Measurements from ENCODE around the gene IDH3G. TPM values are rescaled to one million over a fixed set of nuclear protein-coding genes. Genes with fewer than 3 reads are reported as not detected.

Gene IDH3G
- total RNA-seq, 1 donor from 2014 or later: 118 TPM

DNA sequence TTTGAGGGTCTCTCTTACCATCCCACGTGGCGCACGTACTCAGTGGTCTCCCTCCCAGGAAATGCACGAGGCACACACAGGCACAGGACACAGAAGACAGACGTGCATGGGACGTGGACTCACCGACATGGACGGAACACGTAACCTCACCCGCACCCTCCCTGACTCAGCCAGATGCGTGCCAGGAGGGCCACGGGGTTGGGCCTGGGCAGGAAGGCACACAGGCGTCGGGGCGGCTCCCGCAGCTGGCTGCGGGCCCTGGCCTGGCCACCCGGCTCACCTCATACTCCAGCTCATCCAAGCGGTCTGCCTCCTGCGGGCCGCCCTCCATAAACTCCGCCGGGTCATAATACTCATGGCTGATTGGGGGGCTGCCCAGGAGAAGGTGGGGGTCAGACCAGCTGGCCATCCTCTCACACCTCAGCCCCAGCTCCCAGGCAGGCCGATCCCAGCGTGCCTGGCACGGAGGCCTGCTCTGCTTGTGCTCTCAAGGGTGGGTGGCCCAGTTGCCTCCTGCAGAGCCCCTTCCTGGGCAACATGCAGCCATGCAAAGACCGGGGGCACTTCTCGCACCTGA is 12.9 kb upstream of the IDH3G start:
- no peaks in the 10 kb centered on the region for H3K27me3 ChIP-seq
- H3K4me1 ChIP-seq: no peaks in the 10 kb centered on the region
- intact Hi-C loops (cut with DNase I): no loop called here
- H3K9me3 ChIP-seq: no peaks in the 10 kb centered on the region
- H3K36me3 ChIP-seq: no peaks in the 10 kb centered on the region
- H3K4me3 ChIP-seq: no peak overlapping the region
- TF ChIP-seq POLR2A (IDR thresholded peaks at IDR 0.05): no peak
- TF ChIP-seq POLR2AphosphoS5 (IDR thresholded peaks at IDR 0.05; ENCODE audit: insufficient read depth in 1 of 2, low read depth in 1 of 2): no peak
- TF ChIP-seq, protein P1, sequence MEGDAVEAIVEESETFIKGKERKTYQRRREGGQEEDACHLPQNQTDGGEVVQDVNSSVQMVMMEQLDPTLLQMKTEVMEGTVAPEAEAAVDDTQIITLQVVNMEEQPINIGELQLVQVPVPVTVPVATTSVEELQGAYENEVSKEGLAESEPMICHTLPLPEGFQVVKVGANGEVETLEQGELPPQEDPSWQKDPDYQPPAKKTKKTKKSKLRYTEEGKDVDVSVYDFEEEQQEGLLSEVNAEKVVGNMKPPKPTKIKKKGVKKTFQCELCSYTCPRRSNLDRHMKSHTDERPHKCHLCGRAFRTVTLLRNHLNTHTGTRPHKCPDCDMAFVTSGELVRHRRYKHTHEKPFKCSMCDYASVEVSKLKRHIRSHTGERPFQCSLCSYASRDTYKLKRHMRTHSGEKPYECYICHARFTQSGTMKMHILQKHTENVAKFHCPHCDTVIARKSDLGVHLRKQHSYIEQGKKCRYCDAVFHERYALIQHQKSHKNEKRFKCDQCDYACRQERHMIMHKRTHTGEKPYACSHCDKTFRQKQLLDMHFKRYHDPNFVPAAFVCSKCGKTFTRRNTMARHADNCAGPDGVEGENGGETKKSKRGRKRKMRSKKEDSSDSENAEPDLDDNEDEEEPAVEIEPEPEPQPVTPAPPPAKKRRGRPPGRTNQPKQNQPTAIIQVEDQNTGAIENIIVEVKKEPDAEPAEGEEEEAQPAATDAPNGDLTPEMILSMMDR (IDR thresholded peaks at IDR 0.05): no peak
- no peak for DNase-seq (ENCODE audit: extremely low spot score in 2 of 2)
- H3K27ac ChIP-seq: no peak overlapping the region

DNA sequence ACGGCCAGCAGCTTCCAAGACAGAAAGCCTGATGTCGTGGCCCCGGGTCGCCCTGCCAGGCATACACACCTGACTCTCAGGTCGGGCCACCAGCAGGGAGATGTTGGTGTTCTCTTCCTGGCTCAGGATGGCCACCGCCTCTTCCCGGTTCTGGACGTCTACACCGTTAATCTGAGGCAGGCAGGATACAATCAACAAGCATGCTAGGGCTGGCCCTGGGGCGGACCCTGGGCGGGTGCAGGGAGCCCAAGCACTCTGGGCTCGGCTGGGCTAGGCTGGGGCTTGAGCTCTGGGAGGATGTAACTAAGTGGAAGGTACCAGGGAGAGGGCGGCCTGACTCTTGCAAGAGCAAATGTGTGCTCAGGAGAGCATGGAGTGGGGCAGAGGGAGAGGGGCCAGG is 11.3 kb upstream of the IDH3G start:
- intact Hi-C loops (cut with DNase I): no loop called here
- H3K27ac ChIP-seq: no peak overlapping the region

DNA sequence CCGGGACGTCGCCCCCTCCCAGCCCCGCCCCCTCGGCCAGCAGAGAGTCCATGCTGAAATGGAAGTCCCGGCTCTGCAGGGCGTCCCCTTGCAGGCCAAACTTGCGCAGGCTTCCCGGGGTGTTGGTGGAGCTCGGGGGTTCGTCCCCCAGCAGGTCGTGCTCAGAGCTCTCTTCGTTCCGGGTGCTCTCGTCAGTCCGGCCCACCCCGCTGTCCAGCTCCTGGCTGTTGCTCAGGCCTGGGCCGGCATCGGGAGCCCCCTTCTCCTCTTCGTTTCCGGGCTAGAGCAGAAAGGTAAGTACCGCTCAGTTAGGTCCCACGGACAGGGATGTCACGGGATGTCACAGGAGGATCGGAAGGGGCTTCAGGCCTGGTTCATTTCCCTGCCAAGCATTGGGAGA is 10.4 kb upstream of the IDH3G start:
- intact Hi-C loops (cut with DNase I): no loop called here
- Histone ChIP-seq H3K27me3 (no peaks in the 10 kb centered on the region), H3K27ac (no peak overlapping the region), H3K9me3 (no peaks in the 10 kb centered on the region), H3K4me3 (no peak overlapping the region), H3K36me3 (no peaks in the 10 kb centered on the region), H3K4me1 (no peaks in the 10 kb centered on the region)
- no peak for DNase-seq (ENCODE audit: extremely low spot score in 2 of 2)
- TF ChIP-seq, protein P1 (IDR thresholded peaks at IDR 0.05): no peak
- TF ChIP-seq POLR2AphosphoS5 (IDR thresholded peaks at IDR 0.05; ENCODE audit: insufficient read depth in 1 of 2, low read depth in 1 of 2): no peak
- no peak for TF ChIP-seq POLR2A (IDR thresholded peaks at IDR 0.05)

More for the DNA sequence above, 11.3 kb upstream of the IDH3G start:
- H3K4me1 ChIP-seq: no peaks in the 10 kb centered on the region
- H3K27me3 ChIP-seq: no peaks in the 10 kb centered on the region
- H3K9me3 ChIP-seq: no peaks in the 10 kb centered on the region
- no peaks in the 10 kb centered on the region for H3K36me3 ChIP-seq
- no peak overlapping the region for H3K4me3 ChIP-seq
- TF ChIP-seq, protein P1 (IDR thresholded peaks at IDR 0.05): no peak
- no peak for TF ChIP-seq POLR2AphosphoS5 (IDR thresholded peaks at IDR 0.05; ENCODE audit: insufficient read depth in 1 of 2, low read depth in 1 of 2)
- DNase-seq (ENCODE audit: extremely low spot score in 2 of 2): no peak

DNA sequence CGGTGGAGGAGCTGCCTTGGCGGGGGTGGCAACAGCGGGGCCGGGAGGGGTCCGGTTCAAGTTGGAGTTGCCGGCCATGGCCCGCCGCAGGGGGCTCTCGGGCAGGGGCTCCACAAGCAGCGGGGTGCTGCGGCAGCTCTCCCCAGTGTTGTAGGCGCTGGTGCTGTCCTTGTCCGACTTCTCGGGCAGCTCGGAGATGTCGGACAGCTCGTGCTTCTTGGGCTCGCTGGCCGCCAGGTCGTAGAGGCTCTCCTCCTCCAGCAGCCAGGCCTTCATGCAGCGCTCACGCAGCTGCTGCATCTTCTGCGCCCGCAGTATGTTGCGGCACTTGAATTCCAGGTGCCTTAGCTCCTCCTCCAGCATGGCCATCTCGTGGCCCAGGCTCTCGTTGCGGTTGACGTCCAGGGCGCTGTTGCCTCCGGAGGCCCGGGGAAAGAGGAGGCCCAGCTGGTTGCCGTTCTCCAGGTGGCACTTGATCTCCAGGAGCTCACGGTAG is 10.0 kb upstream of the IDH3G start:
- intact Hi-C loops (cut with DNase I): no loop called here
- no peaks in the 10 kb centered on the region for H3K27me3 ChIP-seq
- no peaks in the 10 kb centered on the region for H3K36me3 ChIP-seq
- TF ChIP-seq, protein P1 (IDR thresholded peaks at IDR 0.05): no peak
- TF ChIP-seq POLR2A (IDR thresholded peaks at IDR 0.05): no peak
- no peaks in the 10 kb centered on the region for H3K4me1 ChIP-seq
- H3K4me3 ChIP-seq: no peak overlapping the region
- H3K9me3 ChIP-seq: no peaks in the 10 kb centered on the region
- no peak overlapping the region for H3K27ac ChIP-seq
- no peak for DNase-seq (ENCODE audit: extremely low spot score in 2 of 2)

DNA sequence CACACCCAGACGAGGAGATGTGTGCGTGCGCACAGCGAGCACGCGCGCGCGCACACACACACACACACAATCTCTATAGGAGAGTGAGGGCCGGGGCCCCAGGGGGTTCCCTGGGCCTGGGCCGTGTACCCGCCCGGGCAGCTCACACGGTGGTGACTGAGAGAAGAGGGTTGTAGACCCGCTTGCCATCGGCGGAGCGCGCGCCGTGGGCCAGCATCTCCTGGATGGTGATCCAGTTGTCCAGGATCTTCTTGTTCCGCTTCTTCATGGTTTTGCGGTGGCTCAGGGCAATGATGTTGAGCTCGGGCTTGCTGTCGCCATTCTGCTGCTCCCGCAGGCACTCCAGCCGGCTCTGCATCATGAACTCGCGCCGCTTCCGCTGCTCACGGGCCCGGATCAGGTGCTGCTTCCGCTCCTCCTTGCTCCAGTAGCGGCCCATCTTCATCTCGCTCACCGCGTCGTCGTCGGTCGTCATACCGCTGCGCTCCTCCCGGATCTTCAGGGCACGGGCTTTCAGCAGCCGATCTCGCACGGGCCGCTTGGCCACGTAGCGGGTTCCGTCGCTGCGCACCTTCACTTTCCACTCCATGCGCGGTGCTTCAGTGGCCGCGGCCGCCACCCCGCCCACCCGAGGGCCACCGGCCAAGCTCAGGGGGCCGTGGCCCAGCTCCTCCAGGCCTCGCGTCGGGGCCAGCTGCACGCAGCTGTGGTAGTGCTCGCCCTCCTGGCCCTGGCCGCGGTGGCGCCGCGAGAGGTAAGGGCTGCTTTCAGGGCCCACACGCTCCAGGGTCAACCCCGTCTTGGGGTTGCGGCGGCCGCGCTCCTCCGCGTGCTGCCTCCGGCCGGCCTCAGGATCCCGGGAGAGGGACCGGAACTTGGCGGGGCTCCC is 9.3 kb upstream of the IDH3G start:
- no peak overlapping the region for H3K4me3 ChIP-seq
- no peaks in the 10 kb centered on the region for H3K27me3 ChIP-seq
- no peak for DNase-seq (ENCODE audit: extremely low spot score in 2 of 2)
- H3K4me1 ChIP-seq: no peaks in the 10 kb centered on the region
- intact Hi-C loops (cut with DNase I): no loop called here
- peaks cover 0 to 4% of the 10 kb centered on the region in 2 donors for H3K36me3 ChIP-seq
- no peaks in the 10 kb centered on the region for H3K9me3 ChIP-seq
- no peak for TF ChIP-seq POLR2AphosphoS5 (IDR thresholded peaks at IDR 0.05; ENCODE audit: insufficient read depth in 1 of 2, low read depth in 1 of 2)
- no peak for TF ChIP-seq POLR2A (IDR thresholded peaks at IDR 0.05)
- TF ChIP-seq, protein P1 (IDR thresholded peaks at IDR 0.05): no peak
- no peak overlapping the region for H3K27ac ChIP-seq
